GM12878 (cell line): ENCODE measurements around the gene HNRNPA2B1.

Source experiments
- CHD4 ChIP-seq: fragments of 200-600 bp; sonication (generic); IDR thresholded peaks from 2 replicates; pipeline ENCODE4 v1.6.1; 2016; ENCODE audit warnings: mild to moderate bottlenecking
- FOS ChIP-seq: IDR thresholded peaks from 3 replicates; pipeline ENCODE4 v1.6.1; 2011; ENCODE audit warnings: borderline replicate concordance; ENCODE audit not compliant: insufficient read length; ENCODE audit errors: extremely low read depth
- SMC3 ChIP-seq: IDR thresholded peaks from 2 replicates; pipeline ENCODE4 v1.6.1; 2011; ENCODE audit warnings: low read length, improper control_type of control experiment, borderline replicate concordance
- TF ChIP-seq, protein P1 (sequence below), 3 experiments: IDR thresholded peaks in 2 of 3; conservative IDR thresholded peaks in 1 of 3; 2 replicates each; pipeline ENCODE4 v1.5.1; 2011; ENCODE audit warnings: low read depth in 3 of 3, low read length in 3 of 3, mild to moderate bottlenecking in 3 of 3, control low read depth in 2 of 3, moderate library complexity in 2 of 3, inconsistent platforms in 1 of 3, mixed read lengths in 1 of 3; ENCODE audit not compliant: control insufficient read depth in 2 of 3, insufficient read depth in 1 of 3; ENCODE audit errors: extremely low read depth in 1 of 3

DNA sequence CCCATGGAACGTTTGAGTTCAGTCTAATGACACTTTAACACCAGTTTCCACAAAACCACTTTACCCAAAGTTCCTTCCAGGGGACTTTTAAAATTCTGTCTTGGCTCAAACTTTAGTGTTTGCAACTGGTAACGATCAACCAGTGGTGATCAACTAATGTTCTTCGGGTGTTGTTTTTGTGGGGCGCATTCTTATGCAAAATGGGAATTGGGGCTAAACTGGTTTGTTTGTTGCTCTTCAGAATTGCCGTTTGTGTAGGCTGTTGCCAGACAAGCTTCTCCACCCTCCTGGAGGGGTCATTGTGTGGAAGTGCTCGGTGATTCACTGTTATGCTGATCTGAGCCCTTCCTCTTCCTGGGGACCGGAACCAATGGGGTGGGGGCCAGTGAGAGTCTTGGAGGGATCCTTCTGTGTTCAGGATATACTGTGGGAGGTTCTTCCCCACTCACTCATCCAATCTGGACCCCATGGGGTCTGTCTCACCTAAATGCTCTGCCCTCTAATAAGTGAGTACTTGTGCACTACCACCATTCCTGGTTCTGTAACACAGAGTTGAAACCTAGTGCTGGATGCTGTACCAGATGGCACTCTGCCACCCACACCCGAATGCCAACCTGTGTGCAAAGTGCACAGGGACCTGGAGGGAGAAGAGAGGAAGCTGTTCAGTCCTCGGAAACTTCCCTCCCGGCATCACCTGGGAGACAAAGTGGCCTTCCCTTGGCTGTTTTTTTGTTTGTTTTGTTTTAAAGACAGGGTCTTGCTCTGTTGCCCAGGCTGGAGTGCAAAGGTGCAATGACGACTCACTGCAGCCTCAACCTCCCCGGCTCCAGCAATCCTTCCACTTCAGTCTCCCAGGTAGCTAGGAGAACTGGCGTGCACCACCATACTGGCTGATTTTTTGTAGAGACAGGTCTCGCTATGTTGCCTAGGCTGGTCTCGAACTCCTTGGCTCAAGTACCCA lies 46.4 kb downstream of the HNRNPA2B1 start:
- TF ChIP-seq, protein P1, sequence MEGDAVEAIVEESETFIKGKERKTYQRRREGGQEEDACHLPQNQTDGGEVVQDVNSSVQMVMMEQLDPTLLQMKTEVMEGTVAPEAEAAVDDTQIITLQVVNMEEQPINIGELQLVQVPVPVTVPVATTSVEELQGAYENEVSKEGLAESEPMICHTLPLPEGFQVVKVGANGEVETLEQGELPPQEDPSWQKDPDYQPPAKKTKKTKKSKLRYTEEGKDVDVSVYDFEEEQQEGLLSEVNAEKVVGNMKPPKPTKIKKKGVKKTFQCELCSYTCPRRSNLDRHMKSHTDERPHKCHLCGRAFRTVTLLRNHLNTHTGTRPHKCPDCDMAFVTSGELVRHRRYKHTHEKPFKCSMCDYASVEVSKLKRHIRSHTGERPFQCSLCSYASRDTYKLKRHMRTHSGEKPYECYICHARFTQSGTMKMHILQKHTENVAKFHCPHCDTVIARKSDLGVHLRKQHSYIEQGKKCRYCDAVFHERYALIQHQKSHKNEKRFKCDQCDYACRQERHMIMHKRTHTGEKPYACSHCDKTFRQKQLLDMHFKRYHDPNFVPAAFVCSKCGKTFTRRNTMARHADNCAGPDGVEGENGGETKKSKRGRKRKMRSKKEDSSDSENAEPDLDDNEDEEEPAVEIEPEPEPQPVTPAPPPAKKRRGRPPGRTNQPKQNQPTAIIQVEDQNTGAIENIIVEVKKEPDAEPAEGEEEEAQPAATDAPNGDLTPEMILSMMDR (IDR thresholded peaks at IDR 0.05 in 2 of 3, conservative IDR thresholded peaks at IDR 0.05 in 1 of 3; ENCODE audit: control insufficient read depth in 2 of 3, extremely low read depth in 1 of 3, insufficient read depth in 1 of 3, low read depth in 3 of 3, low read length in 3 of 3), result no peak
- TF ChIP-seq FOS, result no peak
- no peak for TF ChIP-seq CHD4
- TF ChIP-seq SMC3, result no peak
